HG03103 (cell line): Measurements from ENCODE around the gene TMEM108.
"Not testable (repeated sequence)": the region's sequence is repeated elsewhere in the genome, so short reads cannot be mapped to it uniquely, and the experiment has no call there.

Experiments
- ATAC-seq: cut with Tn5 transposase; IDR thresholded peaks from one replicate; pipeline ENCODE4 v1.9.1; 2021; ENCODE audit warnings: low read depth; ENCODE audit not compliant: unreplicated experiment

TMEM108 gene

GRCh38 chr3:133038089-133038730 is at the start of gene TMEM108:
Gene TMEM108, plus strand, starts transcription at chr3:133038391.
- ATAC-seq, result no peak

- ATAC-seq, result no peak
These were observed 42.2 kb upstream of the TMEM108 start for GRCh38 chr3:132995971-132996370.

- ATAC-seq, result no peak
These were observed 40.6 kb upstream of the TMEM108 start for GRCh38 chr3:132997404-132998185.

- ATAC-seq, result not testable (repeated sequence)
These were observed 33.2 kb upstream of the TMEM108 start for GRCh38 chr3:133005032-133005431.

- no peak for ATAC-seq
These were observed 30.6 kb upstream of the TMEM108 start for GRCh38 chr3:133007601-133008000.

- ATAC-seq, result no peak
These were observed 23.9 kb upstream of the TMEM108 start for GRCh38 chr3:133014325-133014724.

- not testable (repeated sequence) for ATAC-seq
These were observed 22.6 kb upstream of the TMEM108 start for GRCh38 chr3:133015573-133015972.

GRCh38 chr3:133016838-133017309 is 21.3 kb upstream of the TMEM108 start:
- no peak for ATAC-seq

GRCh38 chr3:133018921-133019320 is 19.3 kb upstream of the TMEM108 start:
- no peak for ATAC-seq

- no peak for ATAC-seq
These were observed 17.0 kb upstream of the TMEM108 start for GRCh38 chr3:133021206-133021605.

GRCh38 chr3:133023362-133023761 is 14.8 kb upstream of the TMEM108 start:
- no peak for ATAC-seq

GRCh38 chr3:133025546-133025945 is 12.6 kb upstream of the TMEM108 start:
- ATAC-seq, result no peak

- no peak for ATAC-seq
These were observed 5.9 kb upstream of the TMEM108 start for GRCh38 chr3:133032301-133032700.

GRCh38 chr3:133037436-133037835 is 755 bp upstream of the TMEM108 start:
- no peak for ATAC-seq

GRCh38 chr3:133038731-133039375 is 662 bp downstream of the TMEM108 start:
- no peak for ATAC-seq

- no peak for ATAC-seq
These were observed 2.7 kb downstream of the TMEM108 start for GRCh38 chr3:133040696-133041523.

- ATAC-seq, result no peak
These were observed 3.3 kb downstream of the TMEM108 start for GRCh38 chr3:133041524-133041829.

GRCh38 chr3:133042778-133043177 is 4.6 kb downstream of the TMEM108 start:
- no peak for ATAC-seq

- no peak for ATAC-seq
These were observed 9.8 kb downstream of the TMEM108 start for GRCh38 chr3:133047980-133048379.

- no peak for ATAC-seq
These were observed 11.3 kb downstream of the TMEM108 start for GRCh38 chr3:133049491-133049890.

- no peak for ATAC-seq
These were observed 12.7 kb downstream of the TMEM108 start for GRCh38 chr3:133050891-133051290.
